Ovary (tissue), 3 donors: ENCODE data around the gene DTYMK.

Experiments
- CTCF ChIP-seq, 3 donors: fragments of 450-650 bp in 2 of 3; fragments of 200-600 bp in 1 of 3; IDR thresholded peaks; one replicate each; pipeline versions ENCODE4 v1.5.1 to v1.8.0; 2016 to 2022; ENCODE audit warnings: antibody characterized with exemption in 3 of 3, mild to moderate bottlenecking in 1 of 3
- POLR2A ChIP-seq: fragments of 450-650 bp; IDR thresholded peaks from one replicate; pipeline ENCODE4 v1.6.1; 2017; ENCODE audit warnings: antibody characterized with exemption, mild to moderate bottlenecking, moderate library complexity
- donor health status: DM: no; HTN: no; CAD: no.

GRCh38 chr2:241655516-241656189 is 31.0 kb downstream of the DTYMK start:
- TF ChIP-seq CTCF (IDR thresholded peaks at IDR 0.05) (no peak), POLR2A (no peak)
